WTC11 (cell line): Measurements from ENCODE around the gene CTDP1. TPM values are rescaled to one million over a fixed set of nuclear protein-coding genes. Genes with fewer than 3 reads are reported as not detected.

ENCODE experiments used
- ATAC-seq: fragments of 200-7000 bp; cut with Tn5 transposase; 2 replicates; pipeline ENCODE4 v1.10.0; 2021; ENCODE audit warnings: mild to moderate bottlenecking, moderate library complexity
- CTCF ChIA-PET: fragments of 300-600 bp; sonication (Branson Sonifier 250); formaldehyde crosslinking; loops from one replicate; lab custom pipeline; 2021; ENCODE audit warnings: antibody characterized with exemption; lab: Charles Lee
- POLR2A ChIA-PET: fragments of 350-600 bp; sonication (Branson Sonifier 250); formaldehyde crosslinking; loops from one replicate; lab custom pipeline; 2021; ENCODE audit warnings: antibody characterized with exemption; lab: Charles Lee
- DNase-seq: peaks from one replicate; pipeline ENCODE4 v3.0.0; 2021; ENCODE audit warnings: low spot score
- H3K27ac Mint-ChIP-seq: 2 replicates; pipeline ENCODE4 v1.8.0; 2021; ENCODE audit warnings: mixed read lengths
- H3K27me3 Mint-ChIP-seq: 2 replicates; pipeline ENCODE4 v1.8.0; 2021; ENCODE audit warnings: low read depth, mild to moderate bottlenecking, moderate library complexity, mixed read lengths
- H3K36me3 Mint-ChIP-seq: 2 replicates; pipeline ENCODE4 v1.8.0; 2021; ENCODE audit warnings: mixed read lengths
- H3K4me1 Mint-ChIP-seq: 2 replicates; pipeline ENCODE4 v1.8.0; 2022; ENCODE audit warnings: mixed read lengths
- H3K4me3 Mint-ChIP-seq: 2 replicates; pipeline ENCODE4 v1.8.0; 2021; ENCODE audit warnings: mild to moderate bottlenecking, moderate library complexity, mixed read lengths
- H3K9me3 Mint-ChIP-seq: 2 replicates; pipeline ENCODE4 v1.8.0; 2021; ENCODE audit warnings: mixed read lengths
- ATF1 ChIP-seq: sonication (generic); formaldehyde crosslinking; IDR thresholded peaks from 2 replicates; pipeline ENCODE4 v1.8.1; 2023; ENCODE audit warnings: mild to moderate bottlenecking, moderate library complexity, missing genetic modification reagents
- ATF2 ChIP-seq: sonication (generic); formaldehyde crosslinking; IDR thresholded peaks from 2 replicates; pipeline ENCODE4 v1.8.1; 2022; ENCODE audit warnings: low read depth, missing genetic modification reagents, borderline replicate concordance
- CBFB ChIP-seq: sonication (generic); formaldehyde crosslinking; IDR thresholded peaks from 2 replicates; pipeline ENCODE4 v1.8.1; 2022; ENCODE audit warnings: mild to moderate bottlenecking, low read depth, missing genetic modification reagents
- CTCF ChIP-seq: fragments of 200-600 bp; IDR thresholded peaks from 2 replicates; pipeline ENCODE4 v1.8.0; 2022; ENCODE audit warnings: antibody characterized with exemption
- FOXP1 ChIP-seq: sonication (generic); formaldehyde crosslinking; IDR thresholded peaks from 2 replicates; pipeline ENCODE4 v1.8.0; 2022; ENCODE audit warnings: missing genetic modification reagents, mild to moderate bottlenecking, moderate library complexity, borderline replicate concordance
- GTF2I ChIP-seq: fragments of 250-450 bp; sonication (Bioruptor Pico); conservative IDR thresholded peaks from 2 replicates; pipeline ENCODE4 v1.4.0; 2021; ENCODE audit warnings: mild to moderate bottlenecking
- JUN ChIP-seq: sonication (generic); formaldehyde crosslinking; IDR thresholded peaks from 2 replicates; pipeline ENCODE4 v1.8.0; 2023; ENCODE audit warnings: mild to moderate bottlenecking, missing genetic modification reagents
- KAT7 ChIP-seq: sonication (generic); formaldehyde crosslinking; IDR thresholded peaks from 2 replicates; pipeline ENCODE4 v1.8.1; 2023; ENCODE audit warnings: missing genetic modification reagents, mild to moderate bottlenecking, borderline replicate concordance
- MAX ChIP-seq: sonication (generic); formaldehyde crosslinking; IDR thresholded peaks from 2 replicates; pipeline ENCODE4 v1.8.0; 2022; ENCODE audit warnings: mild to moderate bottlenecking, missing genetic modification reagents
- NR3C1 ChIP-seq: sonication (generic); formaldehyde crosslinking; conservative IDR thresholded peaks from 2 replicates; pipeline ENCODE4 v1.8.1; 2023; ENCODE audit warnings: low read depth, mild to moderate bottlenecking, missing genetic modification reagents
- SP1 ChIP-seq: sonication (generic); formaldehyde crosslinking; conservative IDR thresholded peaks from 2 replicates; pipeline ENCODE4 v1.8.1; 2022; ENCODE audit warnings: missing genetic modification reagents
- TEAD1 ChIP-seq: sonication (generic); formaldehyde crosslinking; IDR thresholded peaks from 2 replicates; pipeline ENCODE4 v1.8.0; 2022; ENCODE audit warnings: mild to moderate bottlenecking, missing genetic modification reagents
- TEAD4 ChIP-seq: sonication (generic); formaldehyde crosslinking; IDR thresholded peaks from 2 replicates; pipeline ENCODE4 v1.8.0; 2022; ENCODE audit warnings: mild to moderate bottlenecking, missing genetic modification reagents
- ZBTB21 ChIP-seq: sonication (generic); formaldehyde crosslinking; IDR thresholded peaks from 2 replicates; pipeline ENCODE4 v1.8.1; 2023; ENCODE audit warnings: mild to moderate bottlenecking, missing genetic modification reagents, borderline replicate concordance
- ZNF396 ChIP-seq: fragments of 250-450 bp; sonication (Bioruptor Pico); IDR thresholded peaks from 2 replicates; pipeline ENCODE4 v1.8.0; 2021; ENCODE audit warnings: mild to moderate bottlenecking, moderate library complexity, borderline replicate concordance
- ZNF423 ChIP-seq: fragments of 250-450 bp; sonication (Bioruptor Pico); IDR thresholded peaks from 2 replicates; pipeline ENCODE4 v2.1.2; 2022; ENCODE audit warnings: mild to moderate bottlenecking, moderate library complexity
- total RNA-seq: library from RNA; stranded (reverse); gene quantifications from 3 replicates; pipeline ENCODE4 v1.2.3, GENCODE V29; 2021
- TF ChIP-seq, protein P1 (sequence below): sonication (generic); formaldehyde crosslinking; conservative IDR thresholded peaks from 2 replicates; pipeline ENCODE4 v1.8.1; 2022; ENCODE audit warnings: mild to moderate bottlenecking, missing genetic modification reagents
- TF ChIP-seq, protein P2 (sequence below): sonication (generic); formaldehyde crosslinking; IDR thresholded peaks from 2 replicates; pipeline ENCODE4 v1.8.1; 2023; ENCODE audit warnings: mild to moderate bottlenecking, moderate library complexity, missing genetic modification reagents
- TF ChIP-seq, protein P3 (sequence below): sonication (generic); formaldehyde crosslinking; IDR thresholded peaks from 2 replicates; pipeline ENCODE4 v1.8.0; 2022; ENCODE audit warnings: mild to moderate bottlenecking, missing genetic modification reagents

The CTDP1 gene
- total RNA-seq, 1 experiment from 2014 or later: 39.7 TPM

- peaks cover under 1% of the 10 kb centered on the region; the same call in 1 of the 2 replicates for H3K27me3 Mint-ChIP-seq
- ATAC-seq (peak; percentile 90), DNase-seq (peak; percentile 88)
- no peaks in the 10 kb centered on the region for H3K9me3 Mint-ChIP-seq
- H3K4me3 Mint-ChIP-seq: no peak overlapping the region
- no peak for TF ChIP-seq ZNF396 (CRISPR knock-in tag)
- TF ChIP-seq, protein P1, sequence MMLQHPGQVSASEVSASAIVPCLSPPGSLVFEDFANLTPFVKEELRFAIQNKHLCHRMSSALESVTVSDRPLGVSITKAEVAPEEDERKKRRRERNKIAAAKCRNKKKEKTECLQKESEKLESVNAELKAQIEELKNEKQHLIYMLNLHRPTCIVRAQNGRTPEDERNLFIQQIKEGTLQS (CRISPR knock-in tag): no peak
- TF ChIP-seq SP1: peak; percentile 55
- no peak for TF ChIP-seq ATF1 (CRISPR knock-in tag)
- TF ChIP-seq CBFB (CRISPR knock-in tag): no peak
- TF ChIP-seq TEAD1: 0 out of 2 replicates have a peak, but pooled peaks have one; percentile 31
- peak; percentile 78 for TF ChIP-seq ZNF423
- no peak for TF ChIP-seq ZBTB21
- TF ChIP-seq, protein P2, sequence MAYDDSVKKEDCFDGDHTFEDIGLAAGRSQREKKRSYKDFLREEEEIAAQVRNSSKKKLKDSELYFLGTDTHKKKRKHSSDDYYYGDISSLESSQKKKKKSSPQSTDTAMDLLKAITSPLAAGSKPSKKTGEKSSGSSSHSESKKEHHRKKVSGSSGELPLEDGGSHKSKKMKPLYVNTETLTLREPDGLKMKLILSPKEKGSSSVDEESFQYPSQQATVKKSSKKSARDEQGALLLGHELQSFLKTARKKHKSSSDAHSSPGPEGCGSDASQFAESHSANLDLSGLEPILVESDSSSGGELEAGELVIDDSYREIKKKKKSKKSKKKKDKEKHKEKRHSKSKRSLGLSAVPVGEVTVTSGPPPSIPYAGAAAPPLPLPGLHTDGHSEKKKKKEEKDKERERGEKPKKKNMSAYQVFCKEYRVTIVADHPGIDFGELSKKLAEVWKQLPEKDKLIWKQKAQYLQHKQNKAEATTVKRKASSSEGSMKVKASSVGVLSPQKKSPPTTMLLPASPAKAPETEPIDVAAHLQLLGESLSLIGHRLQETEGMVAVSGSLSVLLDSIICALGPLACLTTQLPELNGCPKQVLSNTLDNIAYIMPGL (CRISPR knock-in tag): 0 out of 2 replicates have a peak, but pooled peaks have one; percentile 26
- no peak for TF ChIP-seq JUN (CRISPR knock-in tag)
- TF ChIP-seq, protein P3, sequence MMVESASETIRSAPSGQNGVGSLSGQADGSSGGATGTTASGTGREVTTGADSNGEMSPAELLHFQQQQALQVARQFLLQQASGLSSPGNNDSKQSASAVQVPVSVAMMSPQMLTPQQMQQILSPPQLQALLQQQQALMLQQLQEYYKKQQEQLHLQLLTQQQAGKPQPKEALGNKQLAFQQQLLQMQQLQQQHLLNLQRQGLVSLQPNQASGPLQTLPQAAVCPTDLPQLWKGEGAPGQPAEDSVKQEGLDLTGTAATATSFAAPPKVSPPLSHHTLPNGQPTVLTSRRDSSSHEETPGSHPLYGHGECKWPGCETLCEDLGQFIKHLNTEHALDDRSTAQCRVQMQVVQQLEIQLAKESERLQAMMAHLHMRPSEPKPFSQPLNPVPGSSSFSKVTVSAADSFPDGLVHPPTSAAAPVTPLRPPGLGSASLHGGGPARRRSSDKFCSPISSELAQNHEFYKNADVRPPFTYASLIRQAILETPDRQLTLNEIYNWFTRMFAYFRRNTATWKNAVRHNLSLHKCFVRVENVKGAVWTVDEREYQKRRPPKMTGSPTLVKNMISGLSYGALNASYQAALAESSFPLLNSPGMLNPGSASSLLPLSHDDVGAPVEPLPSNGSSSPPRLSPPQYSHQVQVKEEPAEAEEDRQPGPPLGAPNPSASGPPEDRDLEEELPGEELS (CRISPR knock-in tag): no peak
- TF ChIP-seq NR3C1 (CRISPR knock-in tag): no peak
- TF ChIP-seq ATF2 (CRISPR knock-in tag): no peak
- TF ChIP-seq CTCF: peak; percentile 93
- TF ChIP-seq KAT7 (CRISPR knock-in tag): no peak
- no peak for TF ChIP-seq TEAD4 (CRISPR knock-in tag)
- no peak for TF ChIP-seq MAX (CRISPR knock-in tag)
- TF ChIP-seq GTF2I: 0 out of 2 replicates have a peak, but pooled peaks have one; percentile 14
- TF ChIP-seq FOXP1 (CRISPR knock-in tag): 0 out of 2 replicates have a peak, but pooled peaks have one; percentile 18
- H3K4me1 Mint-ChIP-seq: no peaks in the 10 kb centered on the region
- H3K27ac Mint-ChIP-seq: no peak overlapping the region
- no peaks in the 10 kb centered on the region for H3K36me3 Mint-ChIP-seq
- ChIA-PET POLR2A (no interaction called here), CTCF (no interaction called here)
Observed at GRCh38 chr18:79644006-79644665, 35.5 kb upstream of the CTDP1 start.
